HCT116 (cell line): Measurements from ENCODE around the gene YPEL3. TPM values are rescaled to one million over a fixed set of nuclear protein-coding genes. Genes with fewer than 3 reads are reported as not detected.

Experiments
- ATAC-seq: fragments of 200-7000 bp; cut with Tn5 transposase; 2 replicates; pipeline ENCODE4 v1.9.1; 2020; ENCODE audit warnings: mild to moderate bottlenecking, moderate library complexity
- BruUV-seq: library from RNA; stranded (reverse); fragments of 400-500 nt; replicated peaks from 2 replicates; lab custom pipeline; 2021; lab: Mats Ljungman, UMichigan
- CTCF ChIA-PET: fragments of 300-600 bp; sonication (Branson Sonifier 250); formaldehyde crosslinking; loops from one replicate; lab custom pipeline; 2021; ENCODE audit warnings: antibody characterized with exemption; lab: Charles Lee
- POLR2A ChIA-PET: fragments of 300-600, 350-600 bp; sonication (Branson Sonifier 250); formaldehyde crosslinking; loops from one replicate; lab custom pipeline; 2021; ENCODE audit warnings: antibody characterized with exemption; lab: Charles Lee
- RAD21 ChIA-PET, 2 experiments: fragments of 300-600 bp; sonication (Branson Sonifier 250); formaldehyde crosslinking; loops; one replicate each; lab custom pipeline; 2023; ENCODE audit warnings: low total read pairs in 2 of 2; ENCODE audit not compliant: uncharacterized antibody in 2 of 2, unreplicated experiment in 2 of 2, low non-redundant PET in 1 of 2; lab: Charles Lee
- DNase-seq: peaks from one replicate; pipeline ENCODE4 v3.0.0-alpha.2; 2010; ENCODE audit warnings: low read depth, low spot score
- H2AFZ ChIP-seq: fragments of 200-600 bp; shearing (Covaris generic), sonication (generic); 2 replicates; pipeline ENCODE4 v1.6.1; 2017; ENCODE audit warnings: low read depth, mixed run types, mixed read lengths, antibody characterized with exemption, low read length; ENCODE audit not compliant: poor library complexity, severe bottlenecking
- H3K27ac ChIP-seq: 2 replicates; pipeline ENCODE4 v1.5.1; 2012; ENCODE audit warnings: low read depth, low read length
- H3K27me3 ChIP-seq: fragments of 200-600 bp; sonication (generic); 2 replicates; pipeline ENCODE4 v1.6.1; 2016; ENCODE audit warnings: mixed run types, low read length, mixed read lengths; ENCODE audit not compliant: insufficient read depth
- H3K36me3 ChIP-seq, 2 experiments: fragments of 200-500 bp in 1 of 2; fragments of 200-600 bp in 1 of 2; sonication (Bioruptor generic) in 1 of 2; sonication (generic) in 1 of 2; 2 replicates each; pipeline versions ENCODE4 v1.5.1 to v1.6.1; 2014 to 2016; ENCODE audit warnings: low read length in 2 of 2, inconsistent platforms in 1 of 2, mixed read lengths in 1 of 2, mixed run types in 1 of 2; ENCODE audit not compliant: insufficient read depth in 2 of 2, control insufficient read depth in 1 of 2
- H3K4me1 ChIP-seq, 2 experiments: fragments of 200-600 bp in 1 of 2; sonication (generic) in 1 of 2; 2 replicates each; pipeline versions ENCODE4 v1.5.1 to v1.6.1; 2012 to 2017; ENCODE audit warnings: low read length in 2 of 2, inconsistent platforms in 1 of 2, mild to moderate bottlenecking in 1 of 2, mixed read lengths in 1 of 2, mixed run types in 1 of 2, moderate library complexity in 1 of 2; ENCODE audit not compliant: insufficient read depth in 2 of 2, control insufficient read depth in 1 of 2
- H3K4me2 ChIP-seq: fragments of 200-600 bp; sonication (generic); 2 replicates; pipeline ENCODE4 v1.6.1; 2017; ENCODE audit warnings: mixed run types, low read length, mixed read lengths
- H3K4me3 ChIP-seq, 2 experiments: fragments of 200-600 bp in 1 of 2; sonication (generic) in 1 of 2; replicated peaks in 1 of 2; 2 replicates each; pipeline ENCODE4 v1.5.1; 2011 to 2016; ENCODE audit warnings: low read length in 2 of 2, control low read depth in 1 of 2, low read depth in 1 of 2, mild to moderate bottlenecking in 1 of 2, mixed read lengths in 1 of 2, mixed run types in 1 of 2
- H3K79me2 ChIP-seq: fragments of 200-600 bp; sonication (generic); 2 replicates; pipeline ENCODE4 v1.6.1; 2017; ENCODE audit warnings: mild to moderate bottlenecking, mixed run types, low read length, moderate library complexity, mixed read lengths; ENCODE audit not compliant: insufficient read depth
- H3K9ac ChIP-seq: fragments of 200-600 bp; sonication (generic); 2 replicates; pipeline ENCODE4 v1.6.1; 2016; ENCODE audit warnings: low read length, mixed read lengths
- H3K9me2 ChIP-seq: fragments of 200-600 bp; sonication (generic), shearing (Covaris generic); 2 replicates; pipeline ENCODE4 v1.6.1; 2017; ENCODE audit warnings: mixed run types, mild to moderate bottlenecking, moderate library complexity; ENCODE audit not compliant: insufficient read depth
- H3K9me3 ChIP-seq, 2 experiments: fragments of 200-500 bp in 1 of 2; fragments of 200-600 bp in 1 of 2; sonication (Bioruptor generic) in 1 of 2; sonication (generic) in 1 of 2; 2 replicates each; pipeline ENCODE4 v1.6.1; 2014 to 2017; ENCODE audit warnings: low read length in 2 of 2, mixed read lengths in 2 of 2, inconsistent platforms in 1 of 2, low read depth in 1 of 2, mild to moderate bottlenecking in 1 of 2, mixed run types in 1 of 2, moderate library complexity in 1 of 2; ENCODE audit not compliant: control insufficient read depth in 1 of 2, insufficient read depth in 1 of 2
- H4K20me1 ChIP-seq: fragments of 200-600 bp; sonication (generic), shearing (Covaris generic); 2 replicates; pipeline ENCODE4 v1.6.1; 2017; ENCODE audit warnings: mixed run types, mild to moderate bottlenecking, moderate library complexity; ENCODE audit not compliant: insufficient read depth
- EZH2 ChIP-seq: fragments of 200-600 bp; sonication (generic); IDR thresholded peaks from 2 replicates; pipeline ENCODE4 v1.6.1; 2017; ENCODE audit warnings: antibody characterized with exemption, mixed run types
- RAD21 ChIP-seq: IDR thresholded peaks from 2 replicates; pipeline ENCODE4 v1.6.1; 2012; ENCODE audit warnings: low read depth, mild to moderate bottlenecking
- SIN3A ChIP-seq: IDR thresholded peaks from 2 replicates; pipeline ENCODE4 v1.6.1; 2012; ENCODE audit warnings: low read depth
- YY1 ChIP-seq: IDR thresholded peaks from 2 replicates; pipeline ENCODE4 v1.6.1; 2011; ENCODE audit warnings: low read length, low read depth, moderate library complexity, mild to moderate bottlenecking; ENCODE audit not compliant: insufficient replicate concordance; ENCODE audit errors: extremely low read depth
- intact Hi-C: fragments of 100-400 bp; cut with micrococcal nuclease; formaldehyde crosslinking; loops from 2 replicates; pipeline ENCODE4 v1.10.0; 2022
- total RNA-seq: library from RNA; stranded (reverse); gene quantifications from one replicate; pipeline ENCODE4 v1.2.1, GENCODE V29; 2021; ENCODE audit not compliant: unreplicated experiment
- TF ChIP-seq, protein P1 (sequence below): IDR thresholded peaks from 2 replicates; pipeline ENCODE4 v1.6.1; 2012; ENCODE audit warnings: low read depth
- TF ChIP-seq, protein P2 (sequence below), 3 experiments: fragments of 200-600 bp in 1 of 3; sonication (generic) in 1 of 3; IDR thresholded peaks in 2 of 3; conservative IDR thresholded peaks in 1 of 3; 2 replicates each; pipeline ENCODE4 v1.5.1; 2012 to 2017; ENCODE audit warnings: low read depth in 2 of 3, low read length in 2 of 3, antibody characterized with exemption in 1 of 3, borderline replicate concordance in 1 of 3, control low read depth in 1 of 3, mild to moderate bottlenecking in 1 of 3, mixed read lengths in 1 of 3, mixed run types in 1 of 3, moderate library complexity in 1 of 3; ENCODE audit not compliant: insufficient read depth in 1 of 3

The YPEL3 gene
- total RNA-seq, 1 experiment from 2014 or later, result 10.9 TPM

DNA sequence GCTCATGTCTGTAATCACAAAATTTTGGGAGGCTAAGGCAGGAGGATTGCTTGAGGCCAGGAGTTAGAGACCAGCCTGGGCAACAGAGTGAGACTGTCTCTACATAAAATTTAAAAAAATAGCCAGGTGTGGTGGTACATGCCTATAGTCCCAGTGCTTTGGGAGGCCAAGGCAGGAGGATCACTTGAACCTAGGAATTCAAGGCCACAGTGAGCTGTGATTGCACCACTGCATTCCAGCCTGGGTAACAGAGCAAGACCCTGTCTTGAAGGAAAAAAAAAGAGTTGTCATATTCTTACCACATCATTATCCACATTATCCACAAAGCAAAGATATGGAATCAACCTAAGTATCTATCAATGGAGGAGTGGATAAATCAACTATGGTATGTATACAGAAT lies 48.0 kb upstream of the YPEL3 start:
- RAD21 ChIA-PET, result no interaction called here
- Histone ChIP-seq H3K4me1 (no peaks in the 10 kb centered on the region), H3K79me2 (no peaks in the 10 kb centered on the region), H3K4me2 (no peak overlapping the region), H3K27ac (no peak overlapping the region), H3K36me3 (no peaks in the 10 kb centered on the region), H3K9me3 (peaks cover 0 to 3% of the 10 kb centered on the region in 2 experiments; a peak in 1 of 4 replicates), H3K4me3 (no peak overlapping the region), H3K9me2 (no peaks in the 10 kb centered on the region), H2AFZ (no peak overlapping the region), H3K9ac (no peak overlapping the region), H3K27me3 (no peaks in the 10 kb centered on the region), H4K20me1 (no peaks in the 10 kb centered on the region)
- no peak for TF ChIP-seq SIN3A
- TF ChIP-seq, protein P1, sequence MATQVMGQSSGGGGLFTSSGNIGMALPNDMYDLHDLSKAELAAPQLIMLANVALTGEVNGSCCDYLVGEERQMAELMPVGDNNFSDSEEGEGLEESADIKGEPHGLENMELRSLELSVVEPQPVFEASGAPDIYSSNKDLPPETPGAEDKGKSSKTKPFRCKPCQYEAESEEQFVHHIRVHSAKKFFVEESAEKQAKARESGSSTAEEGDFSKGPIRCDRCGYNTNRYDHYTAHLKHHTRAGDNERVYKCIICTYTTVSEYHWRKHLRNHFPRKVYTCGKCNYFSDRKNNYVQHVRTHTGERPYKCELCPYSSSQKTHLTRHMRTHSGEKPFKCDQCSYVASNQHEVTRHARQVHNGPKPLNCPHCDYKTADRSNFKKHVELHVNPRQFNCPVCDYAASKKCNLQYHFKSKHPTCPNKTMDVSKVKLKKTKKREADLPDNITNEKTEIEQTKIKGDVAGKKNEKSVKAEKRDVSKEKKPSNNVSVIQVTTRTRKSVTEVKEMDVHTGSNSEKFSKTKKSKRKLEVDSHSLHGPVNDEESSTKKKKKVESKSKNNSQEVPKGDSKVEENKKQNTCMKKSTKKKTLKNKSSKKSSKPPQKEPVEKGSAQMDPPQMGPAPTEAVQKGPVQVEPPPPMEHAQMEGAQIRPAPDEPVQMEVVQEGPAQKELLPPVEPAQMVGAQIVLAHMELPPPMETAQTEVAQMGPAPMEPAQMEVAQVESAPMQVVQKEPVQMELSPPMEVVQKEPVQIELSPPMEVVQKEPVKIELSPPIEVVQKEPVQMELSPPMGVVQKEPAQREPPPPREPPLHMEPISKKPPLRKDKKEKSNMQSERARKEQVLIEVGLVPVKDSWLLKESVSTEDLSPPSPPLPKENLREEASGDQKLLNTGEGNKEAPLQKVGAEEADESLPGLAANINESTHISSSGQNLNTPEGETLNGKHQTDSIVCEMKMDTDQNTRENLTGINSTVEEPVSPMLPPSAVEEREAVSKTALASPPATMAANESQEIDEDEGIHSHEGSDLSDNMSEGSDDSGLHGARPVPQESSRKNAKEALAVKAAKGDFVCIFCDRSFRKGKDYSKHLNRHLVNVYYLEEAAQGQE, result no peak
- TF ChIP-seq, protein P2, sequence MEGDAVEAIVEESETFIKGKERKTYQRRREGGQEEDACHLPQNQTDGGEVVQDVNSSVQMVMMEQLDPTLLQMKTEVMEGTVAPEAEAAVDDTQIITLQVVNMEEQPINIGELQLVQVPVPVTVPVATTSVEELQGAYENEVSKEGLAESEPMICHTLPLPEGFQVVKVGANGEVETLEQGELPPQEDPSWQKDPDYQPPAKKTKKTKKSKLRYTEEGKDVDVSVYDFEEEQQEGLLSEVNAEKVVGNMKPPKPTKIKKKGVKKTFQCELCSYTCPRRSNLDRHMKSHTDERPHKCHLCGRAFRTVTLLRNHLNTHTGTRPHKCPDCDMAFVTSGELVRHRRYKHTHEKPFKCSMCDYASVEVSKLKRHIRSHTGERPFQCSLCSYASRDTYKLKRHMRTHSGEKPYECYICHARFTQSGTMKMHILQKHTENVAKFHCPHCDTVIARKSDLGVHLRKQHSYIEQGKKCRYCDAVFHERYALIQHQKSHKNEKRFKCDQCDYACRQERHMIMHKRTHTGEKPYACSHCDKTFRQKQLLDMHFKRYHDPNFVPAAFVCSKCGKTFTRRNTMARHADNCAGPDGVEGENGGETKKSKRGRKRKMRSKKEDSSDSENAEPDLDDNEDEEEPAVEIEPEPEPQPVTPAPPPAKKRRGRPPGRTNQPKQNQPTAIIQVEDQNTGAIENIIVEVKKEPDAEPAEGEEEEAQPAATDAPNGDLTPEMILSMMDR (IDR thresholded peaks at IDR 0.05 in 2 of 3, conservative IDR thresholded peaks at IDR 0.05 in 1 of 3; ENCODE audit: borderline replicate concordance in 1 of 3, insufficient read depth in 1 of 3, low read depth in 2 of 3, low read length in 2 of 3), result no peak
- TF ChIP-seq EZH2, result no peak
- TF ChIP-seq YY1, result no peak
- TF ChIP-seq RAD21, result no peak
- DNase-seq (no peak), ATAC-seq (no peak)
- intact Hi-C loops, result no loop called here
- CTCF ChIA-PET, result no interaction called here
- BruUV-seq, result no TSS peak
- POLR2A ChIA-PET, result no interaction called here
